Breast epithelium (tissue), 3 donors: ENCODE data around the gene CHCHD6.

Experiments used
- CTCF ChIP-seq, 3 donors: fragments of 450-650 bp; IDR thresholded peaks; one replicate each; pipeline ENCODE4 v1.5.1; 2016 to 2017; ENCODE audit warnings: antibody characterized with exemption in 3 of 3, mild to moderate bottlenecking in 3 of 3, moderate library complexity in 3 of 3
- POLR2A ChIP-seq: fragments of 450-650 bp; IDR thresholded peaks from one replicate; pipeline ENCODE4 v1.6.1; 2016; ENCODE audit warnings: antibody characterized with exemption, mild to moderate bottlenecking, moderate library complexity
- POLR2AphosphoS5 ChIP-seq, 3 donors: sonication (generic); formaldehyde crosslinking; IDR thresholded peaks; one replicate each; pipeline ENCODE4 v1.6.1; 2017; ENCODE audit warnings: antibody characterized with exemption in 3 of 3

DNA sequence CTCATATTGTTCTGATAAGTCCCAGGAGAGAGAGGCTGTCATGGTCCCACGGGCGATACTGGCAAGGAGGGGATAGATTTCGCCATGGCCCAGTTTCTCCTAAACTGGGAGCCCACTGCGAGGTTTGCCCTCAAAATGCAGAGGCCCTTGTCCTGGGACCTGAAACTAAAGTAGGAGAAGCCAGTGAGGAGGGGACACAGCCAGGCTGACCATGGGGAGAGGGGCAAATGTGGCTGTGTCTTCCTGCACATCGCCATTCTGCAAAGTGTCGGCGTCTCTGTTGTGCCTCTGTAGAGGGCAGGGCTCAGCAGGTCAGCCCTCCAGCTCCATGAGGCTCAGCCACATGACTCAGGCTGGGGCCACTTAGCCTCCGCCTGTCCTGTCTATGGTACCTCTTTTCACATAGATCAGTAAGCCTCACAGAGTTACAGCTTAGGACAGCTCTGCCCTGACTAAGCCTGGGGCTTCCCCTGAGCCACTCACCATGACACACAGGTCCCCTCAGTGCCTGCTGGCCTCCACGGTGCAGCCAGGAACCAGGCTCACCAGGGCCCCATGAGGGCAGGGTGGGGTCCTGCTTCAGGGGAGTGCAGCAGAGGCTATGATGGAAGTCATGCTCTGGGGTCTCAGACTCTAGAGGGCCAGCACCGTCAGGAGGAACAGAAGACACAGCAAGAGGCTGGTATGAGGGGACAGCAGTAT lies 250.3 kb downstream of the CHCHD6 start:
- TF ChIP-seq CTCF (IDR thresholded peaks at IDR 0.05) (no peak), POLR2AphosphoS5 (IDR thresholded peaks at IDR 0.05) (no peak), POLR2A (no peak)
